WTC11 (cell line): ENCODE data around the gene CALCR.

Source experiments
- CTCF ChIP-seq: fragments of 200-600 bp; IDR thresholded peaks from 2 replicates; pipeline ENCODE4 v1.8.0; 2022; ENCODE audit warnings: antibody characterized with exemption
- ELF4 ChIP-seq: sonication (generic); formaldehyde crosslinking; IDR thresholded peaks from 2 replicates; pipeline ENCODE4 v1.8.1; 2022; ENCODE audit warnings: low read depth, mild to moderate bottlenecking, moderate library complexity, missing genetic modification reagents
- SP1 ChIP-seq: sonication (generic); formaldehyde crosslinking; conservative IDR thresholded peaks from 2 replicates; pipeline ENCODE4 v1.8.1; 2022; ENCODE audit warnings: missing genetic modification reagents
- USF1 ChIP-seq: sonication (generic); formaldehyde crosslinking; IDR thresholded peaks from 2 replicates; pipeline ENCODE4 v1.8.0; 2022; ENCODE audit warnings: mild to moderate bottlenecking, missing genetic modification reagents
- ZNF138 ChIP-seq: sonication (generic); formaldehyde crosslinking; conservative IDR thresholded peaks from 2 replicates; pipeline ENCODE4 v1.8.1; 2022; ENCODE audit warnings: mild to moderate bottlenecking, moderate library complexity, missing genetic modification reagents
- ZNF396 ChIP-seq: fragments of 250-450 bp; sonication (Bioruptor Pico); IDR thresholded peaks from 2 replicates; pipeline ENCODE4 v1.8.0; 2021; ENCODE audit warnings: mild to moderate bottlenecking, moderate library complexity, borderline replicate concordance
- ZNF671 ChIP-seq: fragments of 250-450 bp; sonication (Bioruptor Pico); IDR thresholded peaks from 2 replicates; pipeline ENCODE4 v1.8.0; 2021; ENCODE audit warnings: mild to moderate bottlenecking

- TF ChIP-seq ZNF138 (CRISPR knock-in tag) (no peak), ZNF671 (CRISPR knock-in tag) (no peak), CTCF (no peak; the same call in 1 of the 2 replicates), SP1 (CRISPR knock-in tag) (no peak), ELF4 (CRISPR knock-in tag) (no peak), USF1 (CRISPR knock-in tag) (no peak), ZNF396 (CRISPR knock-in tag) (no peak)
Observed at GRCh38 chr7:93622036-93623033, 47.8 kb upstream of the CALCR start.
